Fibroblast of skin of back (primary cell): Measurements from ENCODE around the gene HEPHL1.
"Not testable (repeated sequence)": the region's sequence is repeated elsewhere in the genome, so short reads cannot be mapped to it uniquely, and the experiment has no call there.

Experiments
- DNase-seq: peaks from one replicate; pipeline ENCODE4 v3.0.0-alpha.2; 2013

The HEPHL1 gene

DNA sequence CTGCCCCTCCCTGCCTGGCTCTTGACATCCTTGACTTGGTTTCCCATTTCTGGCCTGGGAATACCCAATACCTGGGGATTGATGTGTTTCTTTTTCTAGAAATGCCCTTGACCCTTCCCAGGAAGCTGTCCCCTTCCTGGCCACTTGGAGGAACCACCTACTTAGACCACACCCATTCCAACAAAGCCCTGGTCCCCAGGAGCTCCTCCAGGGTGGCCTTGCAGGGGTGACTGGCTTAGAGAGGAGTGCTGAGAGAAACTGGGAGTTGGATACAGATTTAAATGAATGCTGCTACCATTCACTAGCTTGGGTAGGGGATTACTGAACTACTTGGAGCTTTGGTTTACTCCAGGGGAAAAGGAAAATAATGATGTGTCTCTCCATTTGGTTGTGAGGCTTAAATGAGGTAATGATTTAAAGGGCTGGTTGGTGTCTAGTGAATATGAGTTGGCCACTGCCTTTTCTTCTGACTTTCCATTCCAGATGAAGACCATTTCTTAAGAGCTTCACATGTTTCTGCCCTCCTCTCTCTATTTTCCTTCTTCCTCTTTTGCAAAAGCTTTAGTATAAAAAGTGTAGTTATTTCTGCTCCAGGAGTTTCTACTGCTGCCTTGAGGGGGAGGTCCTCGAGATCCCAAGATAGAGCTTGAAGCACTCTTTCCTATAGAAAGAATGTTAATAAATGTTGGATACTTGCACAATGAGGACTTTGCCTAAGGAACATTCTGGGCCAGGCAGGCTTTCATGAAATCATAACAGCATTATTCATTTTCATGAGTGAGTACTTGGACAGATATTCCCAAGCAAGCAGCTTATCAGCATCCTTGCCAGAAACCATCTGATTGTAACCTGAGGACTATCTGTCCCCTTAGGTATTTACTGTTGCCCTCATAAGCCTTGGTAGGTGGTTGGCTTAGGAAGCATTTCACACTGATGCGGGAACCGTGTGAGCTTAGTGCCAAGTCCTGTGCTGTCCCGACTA is 129.8 kb downstream of the HEPHL1 start:
- DNase-seq, result peak; percentile 59

DNA sequence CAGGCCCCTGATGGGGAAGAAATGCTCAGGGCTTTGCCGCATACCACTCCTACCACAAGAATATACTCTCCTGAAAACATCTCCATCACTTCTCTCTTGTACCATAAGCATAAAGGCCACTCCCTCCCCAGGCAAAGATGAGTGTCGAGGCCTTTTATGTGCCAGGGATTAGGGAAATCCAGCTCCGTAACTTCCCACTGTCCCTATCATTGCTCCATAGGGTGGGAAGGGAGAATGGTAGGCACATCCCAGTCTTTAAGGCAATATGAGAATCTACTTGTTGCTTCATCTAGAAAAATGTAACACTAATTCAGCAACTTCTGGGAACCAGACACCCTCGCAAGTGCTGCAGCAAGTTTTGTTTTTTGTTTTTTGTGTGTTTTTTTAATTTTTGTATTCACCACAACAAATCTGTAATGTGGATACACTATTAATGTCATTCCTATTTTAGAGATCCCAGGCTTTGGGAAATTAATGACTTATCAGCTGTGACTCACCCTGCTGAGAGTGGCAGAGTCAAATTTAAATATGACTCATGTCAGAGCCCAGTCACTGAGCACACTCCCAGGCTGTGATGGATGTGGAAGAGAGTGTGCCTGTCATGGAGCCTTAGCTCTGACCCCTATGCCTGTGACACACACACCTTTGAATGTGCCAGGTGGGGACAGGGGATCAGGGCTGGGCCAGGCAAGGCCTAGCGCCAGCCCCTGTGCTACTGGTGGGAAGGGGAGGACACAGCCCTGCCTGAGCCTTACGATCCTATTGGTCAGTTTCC is 130.9 kb downstream of the HEPHL1 start:
- peak; percentile 90 for DNase-seq

DNA sequence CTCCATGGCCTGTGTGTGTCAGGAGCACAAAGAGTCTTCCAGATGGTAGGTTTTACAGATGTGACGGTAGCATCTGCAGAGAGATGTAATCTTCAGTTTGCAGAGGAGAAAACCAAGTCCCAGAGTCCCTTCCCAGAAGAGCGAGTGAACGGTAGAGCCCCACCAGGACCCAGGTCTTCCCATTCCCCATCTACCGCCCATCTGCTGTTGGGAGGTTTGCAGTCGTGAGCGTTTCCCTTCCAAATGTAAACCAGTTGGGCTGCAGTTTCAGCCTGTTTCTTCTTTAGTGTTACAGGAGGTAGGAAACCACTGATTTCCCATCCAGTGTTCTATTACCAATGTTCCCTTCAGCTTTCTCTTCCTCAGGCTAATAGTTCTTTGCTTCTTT is 131.5 kb downstream of the HEPHL1 start:
- no peak for DNase-seq

DNA sequence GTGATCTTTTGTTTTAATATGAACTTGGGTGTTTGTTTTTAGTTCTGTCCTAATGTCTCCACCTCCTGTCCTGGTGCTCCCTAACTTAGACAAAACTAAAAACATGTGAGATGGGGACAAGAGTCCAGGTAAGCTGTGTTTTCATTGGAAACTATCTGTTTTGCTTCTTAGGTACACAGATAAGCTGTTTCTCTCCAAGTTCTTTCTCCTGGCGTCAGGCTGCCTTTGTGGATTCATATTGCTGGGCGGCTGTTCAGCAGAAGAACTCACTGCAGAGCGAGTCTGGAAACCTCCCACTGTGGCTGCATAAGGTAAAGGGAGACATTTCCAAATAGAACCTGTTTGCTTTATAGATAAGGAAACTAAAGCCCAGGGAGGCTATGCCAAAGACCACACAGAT is 132.2 kb downstream of the HEPHL1 start:
- no peak for DNase-seq

DNA sequence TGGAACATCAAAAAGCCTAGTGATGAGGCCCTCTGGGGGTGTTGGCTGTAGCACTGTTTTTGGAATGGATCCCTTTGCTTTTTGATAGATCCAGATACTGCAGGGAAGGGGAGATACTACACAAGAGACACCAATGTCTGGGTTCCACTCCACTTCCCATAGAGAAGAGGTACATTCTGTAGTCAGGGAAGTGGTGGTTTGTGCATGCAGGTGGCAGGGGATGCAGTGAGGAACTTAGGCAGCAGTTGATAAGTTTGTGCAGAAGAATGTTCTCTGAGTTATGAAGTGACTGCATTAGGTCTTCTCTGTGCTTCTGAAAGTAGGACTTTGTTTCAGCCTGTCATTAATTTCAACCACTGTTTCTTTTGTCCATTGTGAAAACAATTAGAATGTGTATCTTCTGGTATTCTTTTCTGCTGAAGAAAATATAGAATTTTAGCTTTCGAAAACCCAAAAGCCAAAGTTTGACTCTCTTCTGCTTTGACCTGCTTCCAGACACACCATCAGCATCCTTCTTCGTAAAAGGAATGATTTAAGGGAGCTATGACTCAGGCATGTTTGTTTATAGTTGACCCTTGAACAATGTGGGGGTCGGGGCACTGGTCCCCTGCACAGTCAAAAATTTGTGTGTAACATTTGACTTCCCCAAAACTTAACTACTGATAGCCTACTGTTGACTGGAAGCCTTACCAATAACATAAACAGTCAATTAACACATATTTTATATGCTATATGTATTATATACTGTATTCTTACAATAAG is 133.1 kb downstream of the HEPHL1 start:
- no peak for DNase-seq

DNA sequence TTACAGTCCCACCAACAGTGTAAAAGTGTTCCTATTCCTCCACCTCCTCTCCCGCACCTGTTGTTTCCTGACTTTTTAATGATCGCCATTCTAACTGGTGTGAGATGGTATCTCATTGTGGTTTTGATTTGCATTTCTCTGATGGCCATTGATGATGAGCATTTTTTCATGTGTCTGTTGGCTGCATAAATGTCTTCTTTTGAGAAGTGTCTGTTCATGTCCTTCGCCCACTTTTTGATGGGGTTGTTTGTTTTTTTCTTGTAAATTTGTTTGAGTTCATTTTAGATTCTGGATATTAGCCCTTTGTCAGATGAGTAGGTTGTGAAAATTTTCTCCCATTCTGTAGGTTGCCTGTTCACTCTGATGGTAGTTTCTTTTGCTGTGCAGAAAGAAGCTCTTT is 136.2 kb downstream of the HEPHL1 start:
- not testable (repeated sequence) for DNase-seq
